H9 (cell line): Measurements from ENCODE around the gene NEURL3. TPM values are rescaled to one million over a fixed set of nuclear protein-coding genes. Genes with fewer than 3 reads are reported as not detected.
A peak's percentile ranks its signal among the peaks of the same experiment; 100 is the strongest.

Source experiments
- DNase-seq: peaks from one replicate; pipeline ENCODE4 v3.0.0-alpha.2; 2017
- H2AFZ ChIP-seq: one replicate; pipeline ENCODE4 v1.6.1; 2013; ENCODE audit warnings: mild to moderate bottlenecking, low read length, control low read depth, moderate library complexity
- H2AK5ac ChIP-seq: 2 replicates; pipeline ENCODE4 v1.6.1; 2013; ENCODE audit warnings: low read length, control low read depth, mixed read lengths; ENCODE audit not compliant: insufficient read length
- H2BK120ac ChIP-seq: one replicate; pipeline ENCODE4 v1.6.1; 2013; ENCODE audit warnings: low read depth, mild to moderate bottlenecking, low read length, control low read depth, inconsistent platforms; ENCODE audit not compliant: poor library complexity, severe bottlenecking
- H2BK12ac ChIP-seq: 2 replicates; pipeline ENCODE4 v1.6.1; 2013; ENCODE audit warnings: low read length, control low read depth, mixed read lengths, low read depth; ENCODE audit not compliant: insufficient read length
- H2BK15ac ChIP-seq: 2 replicates; pipeline ENCODE4 v1.6.1; 2013; ENCODE audit warnings: low read depth, low read length, control low read depth
- H2BK20ac ChIP-seq: one replicate; pipeline ENCODE4 v1.6.1; 2013; ENCODE audit warnings: low read depth, mild to moderate bottlenecking, low read length, control low read depth, inconsistent platforms; ENCODE audit not compliant: poor library complexity, severe bottlenecking
- H2BK5ac ChIP-seq: 2 replicates; pipeline ENCODE4 v1.6.1; 2013; ENCODE audit warnings: low read length, control low read depth, mixed read lengths; ENCODE audit not compliant: insufficient read length
- H3K14ac ChIP-seq: 2 replicates; pipeline ENCODE4 v1.6.1; 2013; ENCODE audit warnings: low read length, control low read depth; ENCODE audit not compliant: insufficient read depth
- H3K18ac ChIP-seq: 2 replicates; pipeline ENCODE4 v1.6.1; 2013; ENCODE audit warnings: low read depth, mild to moderate bottlenecking, mixed read lengths, low read length, control low read depth; ENCODE audit not compliant: insufficient read length
- H3K23ac ChIP-seq: 2 replicates; pipeline ENCODE4 v1.6.1; 2013; ENCODE audit warnings: low read length, control low read depth, mixed read lengths, low read depth; ENCODE audit not compliant: insufficient read length
- H3K23me2 ChIP-seq: 2 replicates; pipeline ENCODE4 v1.6.1; 2013; ENCODE audit warnings: low read depth, mild to moderate bottlenecking, mixed read lengths, low read length, control low read depth; ENCODE audit not compliant: insufficient read length, poor library complexity, severe bottlenecking
- H3K27ac ChIP-seq: 2 replicates; pipeline ENCODE4 v1.5.1; 2013; ENCODE audit warnings: low read length, control low read depth, mixed read lengths, low read depth; ENCODE audit not compliant: insufficient read length
- H3K27me3 ChIP-seq: 2 replicates; pipeline ENCODE4 v1.6.1; 2013; ENCODE audit warnings: low read length, control low read depth, inconsistent platforms; ENCODE audit not compliant: insufficient read depth
- H3K4ac ChIP-seq: 2 replicates; pipeline ENCODE4 v1.6.1; 2013; ENCODE audit warnings: low read depth, mild to moderate bottlenecking, control low read depth, inconsistent platforms, low read length, moderate library complexity
- H3K4me1 ChIP-seq: 2 replicates; pipeline ENCODE4 v1.6.1; 2013; ENCODE audit warnings: low read length, control low read depth, inconsistent platforms; ENCODE audit not compliant: insufficient read depth
- H3K4me2 ChIP-seq: 2 replicates; pipeline ENCODE4 v1.6.1; 2013; ENCODE audit warnings: low read length, control low read depth, mixed read lengths; ENCODE audit not compliant: insufficient read length, insufficient read depth
- H3K56ac ChIP-seq: 2 replicates; pipeline ENCODE4 v1.6.1; 2013; ENCODE audit warnings: low read depth, mild to moderate bottlenecking, mixed read lengths, low read length, control low read depth; ENCODE audit not compliant: insufficient read length
- H3K79me1 ChIP-seq: 2 replicates; pipeline ENCODE4 v1.6.1; 2013; ENCODE audit warnings: low read depth, mild to moderate bottlenecking, moderate library complexity, low read length, control low read depth, inconsistent platforms; ENCODE audit not compliant: insufficient read depth, poor library complexity, severe bottlenecking
- H3K79me2 ChIP-seq: 2 replicates; pipeline ENCODE4 v1.6.1; 2013; ENCODE audit warnings: low read length, control low read depth, inconsistent platforms; ENCODE audit not compliant: insufficient read depth
- H3K9ac ChIP-seq: 2 replicates; pipeline ENCODE4 v1.6.1; 2013; ENCODE audit warnings: low read length, control low read depth, mixed read lengths; ENCODE audit not compliant: insufficient read length; ENCODE audit errors: extremely low read depth
- H3K9me3 ChIP-seq: one replicate; pipeline ENCODE4 v1.6.1; 2013; ENCODE audit warnings: low read depth, low read length, inconsistent platforms; ENCODE audit not compliant: control insufficient read depth
- H3T11ph ChIP-seq: one replicate; pipeline ENCODE4 v1.6.1; 2013; ENCODE audit warnings: mild to moderate bottlenecking, low read length, control low read depth, inconsistent platforms
- H4K20me1 ChIP-seq: one replicate; pipeline ENCODE4 v1.6.1; 2013; ENCODE audit not compliant: control insufficient read depth, insufficient read length, insufficient read depth
- H4K5ac ChIP-seq: 2 replicates; pipeline ENCODE4 v1.6.1; 2013; ENCODE audit warnings: low read depth, mild to moderate bottlenecking, mixed read lengths, low read length, control low read depth; ENCODE audit not compliant: insufficient read length
- H4K8ac ChIP-seq: replicated peaks from 2 replicates; pipeline ENCODE4 v1.6.1; 2013; ENCODE audit warnings: low read length, control low read depth, mixed read lengths, low read depth; ENCODE audit not compliant: insufficient read length
- H4K91ac ChIP-seq: 2 replicates; pipeline ENCODE4 v1.6.1; 2013; ENCODE audit warnings: low read depth, mild to moderate bottlenecking, moderate library complexity, mixed read lengths, low read length, control low read depth; ENCODE audit not compliant: insufficient read length
- H3K27ac Mint-ChIP-seq, 3 experiments: 2 replicates in 2 of 3; 3 replicates in 1 of 3; pipeline ENCODE4 v1.8.0; 2020 to 2021; ENCODE audit warnings: mixed read lengths in 3 of 3, mild to moderate bottlenecking in 1 of 3, moderate library complexity in 1 of 3
- H3K27me3 Mint-ChIP-seq: 2 replicates; pipeline ENCODE4 v1.8.0; 2021; ENCODE audit warnings: low read depth, mild to moderate bottlenecking, moderate library complexity, mixed read lengths
- H3K36me3 Mint-ChIP-seq, 3 experiments: 2 replicates in 2 of 3; 3 replicates in 1 of 3; pipeline ENCODE4 v1.8.0; 2020 to 2021; ENCODE audit warnings: low read depth in 3 of 3, mixed read lengths in 3 of 3; ENCODE audit not compliant: insufficient read depth in 1 of 3
- H3K4me1 Mint-ChIP-seq, 2 experiments: 2 replicates each; pipeline ENCODE4 v1.8.0; 2020; ENCODE audit warnings: mixed read lengths in 2 of 2
- H3K4me3 Mint-ChIP-seq, 2 experiments: 2 replicates in 1 of 2; 3 replicates in 1 of 2; pipeline ENCODE4 v1.8.0; 2020 to 2021; ENCODE audit warnings: mild to moderate bottlenecking in 2 of 2, mixed read lengths in 2 of 2, moderate library complexity in 1 of 2
- H3K9me3 Mint-ChIP-seq, 2 experiments: 2 replicates in 1 of 2; 3 replicates in 1 of 2; pipeline ENCODE4 v1.8.0; 2020; ENCODE audit warnings: mild to moderate bottlenecking in 2 of 2, mixed read lengths in 2 of 2, moderate library complexity in 1 of 2
- WGBS: extraction: QIAGEN DNeasy Blood & Tissue Kit; methylation state at CpG from one replicate; pipeline ENCODE4 v1.1.7; 2013; ENCODE audit warnings: missing lambda C conversion rate, low lambda C conversion rate, mixed read lengths; ENCODE audit not compliant: insufficient read length; ENCODE audit errors: extremely low coverage; 5-methylcytosine and 5-hydroxymethylcytosine counted together
- total RNA-seq: library from RNA; stranded (reverse); gene quantifications from 2 replicates; pipeline ENCODE4 v1.2.1, GENCODE V29; 2021
- TF ChIP-seq, protein P1 (sequence below): fragments of 200-600 bp; sonication (generic); conservative IDR thresholded peaks from 3 replicates; pipeline ENCODE4 v1.8.0; 2021; ENCODE audit warnings: antibody characterized with exemption, mild to moderate bottlenecking

NEURL3 gene
- total RNA-seq, 1 experiment from 2014 or later: not detected

DNA sequence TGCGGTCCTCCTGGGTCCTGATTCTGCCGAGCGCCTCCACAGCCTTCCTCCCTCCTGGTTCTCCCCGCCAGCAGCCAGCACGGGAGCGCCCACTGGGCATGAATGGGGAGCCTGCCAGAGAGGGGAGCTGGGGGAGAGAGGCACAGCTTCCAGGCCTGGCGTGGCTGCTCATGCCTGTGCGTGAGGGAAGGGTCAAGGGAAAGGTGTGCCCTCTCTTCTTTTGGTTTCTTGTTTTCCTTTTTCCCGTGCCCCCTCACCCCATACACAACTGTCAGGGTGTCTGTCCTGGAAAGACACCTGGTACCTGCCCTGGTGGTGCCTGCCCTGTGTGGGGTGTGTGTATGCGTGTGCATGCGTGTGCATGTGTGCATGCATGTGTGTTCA, 4.7 kb upstream of the NEURL3 start:
- no peak overlapping the region for H2AK5ac ChIP-seq
- Mint-ChIP-seq H3K27me3 (peaks cover 46% of the 10 kb centered on the region), H3K36me3 (no peaks in the 10 kb centered on the region; a peak in 1 of 7 replicates), H3K9me3 (no peaks in the 10 kb centered on the region; a peak in 1 of 5 replicates), H3K27ac (no peak overlapping the region), H3K4me3 (peak overlapping the region; percentile 34 to 44; a peak in 4 of 5 replicates), H3K4me1 (peaks cover 19 to 23% of the 10 kb centered on the region in 2 experiments)
- H4K91ac ChIP-seq: no peak overlapping the region
- H2BK120ac ChIP-seq: no peak overlapping the region
- H3K9me3 ChIP-seq: no peaks in the 10 kb centered on the region
- no peak overlapping the region for H4K5ac ChIP-seq
- H3K9ac ChIP-seq: no peak overlapping the region
- H4K8ac ChIP-seq: no peak overlapping the region
- no peak overlapping the region for H3K4ac ChIP-seq
- no peak for DNase-seq
- no peak overlapping the region for H3T11ph ChIP-seq
- H3K4me1 ChIP-seq: no peaks in the 10 kb centered on the region
- TF ChIP-seq, protein P1, sequence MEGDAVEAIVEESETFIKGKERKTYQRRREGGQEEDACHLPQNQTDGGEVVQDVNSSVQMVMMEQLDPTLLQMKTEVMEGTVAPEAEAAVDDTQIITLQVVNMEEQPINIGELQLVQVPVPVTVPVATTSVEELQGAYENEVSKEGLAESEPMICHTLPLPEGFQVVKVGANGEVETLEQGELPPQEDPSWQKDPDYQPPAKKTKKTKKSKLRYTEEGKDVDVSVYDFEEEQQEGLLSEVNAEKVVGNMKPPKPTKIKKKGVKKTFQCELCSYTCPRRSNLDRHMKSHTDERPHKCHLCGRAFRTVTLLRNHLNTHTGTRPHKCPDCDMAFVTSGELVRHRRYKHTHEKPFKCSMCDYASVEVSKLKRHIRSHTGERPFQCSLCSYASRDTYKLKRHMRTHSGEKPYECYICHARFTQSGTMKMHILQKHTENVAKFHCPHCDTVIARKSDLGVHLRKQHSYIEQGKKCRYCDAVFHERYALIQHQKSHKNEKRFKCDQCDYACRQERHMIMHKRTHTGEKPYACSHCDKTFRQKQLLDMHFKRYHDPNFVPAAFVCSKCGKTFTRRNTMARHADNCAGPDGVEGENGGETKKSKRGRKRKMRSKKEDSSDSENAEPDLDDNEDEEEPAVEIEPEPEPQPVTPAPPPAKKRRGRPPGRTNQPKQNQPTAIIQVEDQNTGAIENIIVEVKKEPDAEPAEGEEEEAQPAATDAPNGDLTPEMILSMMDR: no peak
- no peaks in the 10 kb centered on the region; the same call in 1 of the 2 replicates for H3K27me3 ChIP-seq
- H3K79me2 ChIP-seq: no peaks in the 10 kb centered on the region
- H2BK20ac ChIP-seq: no peak overlapping the region
- H2BK5ac ChIP-seq: no peak overlapping the region
- H4K20me1 ChIP-seq: no peaks in the 10 kb centered on the region
- H3K23me2 ChIP-seq: no peaks in the 10 kb centered on the region
- H3K79me1 ChIP-seq: no peaks in the 10 kb centered on the region
- H3K27ac ChIP-seq: no peak overlapping the region
- H3K23ac ChIP-seq: no peak overlapping the region
- H3K4me2 ChIP-seq: peak overlapping the region; percentile 13
- WGBS: no CpG with 5 or more reads among the region's 11 CpGs
- H3K18ac ChIP-seq: no peak overlapping the region
- H2AFZ ChIP-seq: no peak overlapping the region
- no peak overlapping the region for H3K14ac ChIP-seq
- H2BK15ac ChIP-seq: no peak overlapping the region
- no peak overlapping the region for H3K56ac ChIP-seq
- no peak overlapping the region for H2BK12ac ChIP-seq
